GM12873 (cell line): Measurements from ENCODE around the gene ATRN.

ENCODE experiments used
- TF ChIP-seq, protein P1 (sequence below): IDR thresholded peaks from 2 replicates; pipeline ENCODE4 v1.5.1; 2012; ENCODE audit warnings: low read depth, mild to moderate bottlenecking, moderate library complexity, low read length, control low read depth; ENCODE audit not compliant: insufficient read depth; ENCODE audit errors: missing control alignments

ATRN gene

DNA sequence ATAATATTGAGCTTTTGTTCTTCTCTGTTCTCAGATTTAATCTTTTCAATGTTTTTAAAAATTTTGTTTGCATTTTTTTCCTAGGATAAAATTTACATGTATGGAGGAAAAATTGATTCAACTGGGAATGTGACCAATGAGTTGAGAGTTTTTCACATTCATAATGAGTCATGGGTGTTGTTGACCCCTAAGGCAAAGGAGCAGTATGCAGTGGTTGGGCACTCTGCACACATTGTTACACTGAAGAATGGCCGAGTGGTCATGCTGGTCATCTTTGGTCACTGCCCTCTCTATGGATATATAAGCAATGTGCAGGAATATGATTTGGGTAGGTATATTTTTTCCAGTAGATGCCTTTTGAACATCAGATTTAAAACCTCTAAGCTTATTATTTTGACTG is 89.8 kb downstream of the ATRN start:
- TF ChIP-seq, protein P1, sequence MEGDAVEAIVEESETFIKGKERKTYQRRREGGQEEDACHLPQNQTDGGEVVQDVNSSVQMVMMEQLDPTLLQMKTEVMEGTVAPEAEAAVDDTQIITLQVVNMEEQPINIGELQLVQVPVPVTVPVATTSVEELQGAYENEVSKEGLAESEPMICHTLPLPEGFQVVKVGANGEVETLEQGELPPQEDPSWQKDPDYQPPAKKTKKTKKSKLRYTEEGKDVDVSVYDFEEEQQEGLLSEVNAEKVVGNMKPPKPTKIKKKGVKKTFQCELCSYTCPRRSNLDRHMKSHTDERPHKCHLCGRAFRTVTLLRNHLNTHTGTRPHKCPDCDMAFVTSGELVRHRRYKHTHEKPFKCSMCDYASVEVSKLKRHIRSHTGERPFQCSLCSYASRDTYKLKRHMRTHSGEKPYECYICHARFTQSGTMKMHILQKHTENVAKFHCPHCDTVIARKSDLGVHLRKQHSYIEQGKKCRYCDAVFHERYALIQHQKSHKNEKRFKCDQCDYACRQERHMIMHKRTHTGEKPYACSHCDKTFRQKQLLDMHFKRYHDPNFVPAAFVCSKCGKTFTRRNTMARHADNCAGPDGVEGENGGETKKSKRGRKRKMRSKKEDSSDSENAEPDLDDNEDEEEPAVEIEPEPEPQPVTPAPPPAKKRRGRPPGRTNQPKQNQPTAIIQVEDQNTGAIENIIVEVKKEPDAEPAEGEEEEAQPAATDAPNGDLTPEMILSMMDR = no peak

DNA sequence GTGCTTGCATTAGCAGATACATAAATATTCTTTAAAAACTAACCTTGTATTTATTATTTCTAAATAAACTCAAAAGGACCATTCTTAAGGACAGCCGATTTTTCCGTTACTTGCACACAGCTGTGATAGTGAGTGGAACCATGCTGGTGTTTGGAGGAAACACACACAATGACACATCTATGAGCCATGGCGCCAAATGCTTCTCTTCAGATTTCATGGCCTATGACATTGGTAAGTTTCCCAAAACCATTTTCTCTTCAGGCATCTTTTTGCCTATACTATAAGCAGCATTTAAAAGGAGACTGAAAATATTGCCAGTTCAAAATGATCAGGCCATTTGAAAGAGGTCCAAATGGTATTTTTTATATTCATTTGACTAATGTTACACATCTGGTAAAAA is 92.3 kb downstream of the ATRN start:
- TF ChIP-seq, protein P1 = no peak

DNA sequence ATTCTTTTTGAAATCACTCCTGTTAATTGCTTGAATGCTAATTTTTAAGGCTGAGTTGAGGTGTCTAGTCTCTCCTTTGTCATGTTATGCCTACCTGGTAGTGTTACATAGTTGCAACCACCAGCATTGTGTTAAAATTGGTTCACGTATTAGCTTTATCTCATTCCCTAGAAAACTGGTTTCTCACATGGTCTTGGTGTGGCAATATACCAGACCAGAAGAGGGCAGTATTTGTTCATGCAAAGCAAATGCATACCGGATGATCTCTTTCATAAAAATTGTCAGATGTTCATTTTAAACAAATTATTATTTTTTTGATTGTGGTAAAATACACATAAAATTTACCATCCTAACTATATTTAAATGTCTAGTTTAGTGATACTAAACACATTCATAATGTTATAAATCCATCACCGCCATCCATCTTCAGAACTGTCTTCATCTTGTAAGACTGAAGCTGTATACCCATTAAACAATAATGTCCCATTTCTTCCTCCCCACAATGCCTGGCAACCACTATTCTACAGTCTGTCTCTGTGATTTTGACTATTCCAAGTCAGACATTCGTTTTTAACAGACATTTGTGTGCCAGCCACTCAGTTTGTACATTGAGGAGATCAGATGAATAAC is 92.8 kb downstream of the ATRN start:
- TF ChIP-seq, protein P1 = peak; percentile 68

DNA sequence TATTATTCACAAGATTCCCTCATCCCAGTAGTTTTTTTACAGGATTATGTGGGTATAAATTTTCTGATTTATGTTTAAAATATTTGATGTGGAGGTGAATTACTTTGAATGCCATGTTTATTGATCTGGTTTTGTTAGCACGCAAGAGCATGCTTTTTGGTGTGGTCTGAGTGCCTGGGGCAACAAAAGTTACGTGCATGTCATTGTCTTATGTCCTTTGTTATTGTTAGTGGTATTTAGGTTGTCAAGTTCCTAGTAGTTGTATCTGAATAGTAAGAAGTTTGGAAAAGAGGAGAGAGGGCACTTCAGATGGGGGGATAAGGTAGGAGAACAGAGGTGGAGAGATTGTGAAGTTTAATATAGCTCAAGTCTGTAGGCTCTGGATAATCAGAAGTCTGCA is 95.0 kb downstream of the ATRN start:
- TF ChIP-seq, protein P1 = no peak

DNA sequence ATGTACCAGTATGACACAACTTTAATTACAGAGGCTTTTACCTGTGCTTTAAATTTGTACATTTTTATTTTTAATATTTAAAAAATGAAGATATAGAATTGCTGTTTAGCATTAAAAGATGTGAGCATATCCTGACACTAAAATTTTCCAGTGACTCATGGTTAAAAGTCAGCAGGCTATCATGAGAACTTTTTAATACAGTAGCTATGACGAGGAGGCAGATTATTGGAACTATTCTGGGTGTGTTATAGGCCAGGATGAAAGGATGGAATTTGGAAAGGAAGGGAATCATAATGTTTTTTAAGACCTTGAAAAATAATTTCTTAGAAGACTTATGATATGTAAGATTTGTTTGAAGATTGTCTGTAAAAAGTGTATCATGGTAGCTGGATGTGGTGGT is 101.3 kb downstream of the ATRN start:
- TF ChIP-seq, protein P1 = no peak

DNA sequence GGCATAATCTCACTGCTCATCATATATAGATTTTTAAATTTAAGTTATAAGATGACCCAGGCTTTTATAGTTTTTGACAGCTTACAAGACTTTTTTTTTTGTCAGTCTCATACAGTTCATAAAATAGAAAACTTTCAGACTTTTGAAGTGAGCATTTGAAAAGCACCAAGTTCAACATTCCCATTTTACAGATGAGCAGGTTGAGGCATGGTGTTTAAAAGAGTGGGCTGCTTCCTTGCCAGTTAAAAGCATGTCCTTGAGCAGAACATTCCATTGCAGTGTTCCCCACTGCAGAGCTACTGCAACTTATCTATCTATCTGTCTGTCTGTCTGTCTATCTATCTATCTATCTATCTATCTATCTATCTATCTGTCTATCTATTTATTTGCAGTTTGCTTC is 105.5 kb downstream of the ATRN start:
- TF ChIP-seq, protein P1 = no peak

DNA sequence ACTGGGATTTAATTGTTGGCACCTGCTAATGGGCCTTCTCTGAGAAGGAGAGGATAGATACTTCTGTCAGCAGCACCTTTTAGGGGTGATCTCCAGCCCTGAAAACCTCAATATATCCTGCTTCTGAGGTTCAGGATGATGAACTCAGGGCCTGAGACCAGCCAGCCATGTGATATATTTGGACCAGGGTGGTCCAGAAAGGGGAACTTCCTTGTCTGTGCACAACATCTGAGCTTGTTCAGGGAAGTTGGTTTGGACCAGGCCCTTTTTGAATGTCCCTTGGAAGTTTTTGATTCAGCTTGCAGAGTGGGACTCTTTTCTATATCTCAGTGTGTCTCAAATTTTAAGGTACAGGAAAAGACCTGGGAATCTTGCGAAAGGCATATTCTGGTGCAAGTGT is 106.5 kb downstream of the ATRN start:
- TF ChIP-seq, protein P1 = no peak
